CD4-positive, alpha-beta T cell (primary cell): ENCODE results near the gene PAIP2. TPM values are rescaled to one million over a fixed set of nuclear protein-coding genes. Genes with fewer than 3 reads are reported as not detected.

Experiments
- ATAC-seq: fragments of 200-7000 bp; cut with Tn5 transposase; one replicate; pipeline ENCODE4 v1.10.0; 2022; ENCODE audit warnings: mild to moderate bottlenecking; ENCODE audit not compliant: poor library complexity
- CTCF ChIA-PET: fragments of 350-600 bp; sonication (Branson Sonifier 250); formaldehyde crosslinking; loops from one replicate; lab custom pipeline; 2021; ENCODE audit warnings: antibody characterized with exemption, inconsistent platforms; lab: Charles Lee
- POLR2A ChIA-PET: fragments of 350-600 bp; sonication (Branson Sonifier 250); formaldehyde crosslinking; loops from one replicate; lab custom pipeline; 2021; ENCODE audit warnings: antibody characterized with exemption, inconsistent platforms; lab: Charles Lee
- DNase-seq, 14 experiments: peaks; one replicate each; pipeline ENCODE4 v3.0.0-alpha.2; 2013 to 2020; ENCODE audit warnings: mixed read lengths in 2 of 14
- H3K27ac ChIP-seq, 2 donors: one replicate each; pipeline versions ENCODE4 v1.5.1 to v1.7.0; 2013; ENCODE audit warnings: low read length in 2 of 2, low read depth in 1 of 2, mild to moderate bottlenecking in 1 of 2
- H3K27me3 ChIP-seq, 2 experiments: 1 replicate in 1 of 2; 2 replicates in 1 of 2; pipeline versions ENCODE4 v1.6.1 to v1.7.0; 2013; ENCODE audit warnings: low read length in 2 of 2, control low read depth in 1 of 2, mild to moderate bottlenecking in 1 of 2, moderate library complexity in 1 of 2; ENCODE audit not compliant: insufficient read depth in 2 of 2, control insufficient read depth in 1 of 2
- H3K36me3 ChIP-seq: one replicate; pipeline ENCODE4 v1.6.1; 2013; ENCODE audit warnings: low read length, control low read depth; ENCODE audit not compliant: insufficient read depth
- H3K4me1 ChIP-seq: one replicate; pipeline ENCODE4 v1.6.1; 2013; ENCODE audit warnings: low read length, control low read depth; ENCODE audit not compliant: insufficient read depth
- H3K4me3 ChIP-seq: one replicate; pipeline ENCODE4 v1.5.1; 2013; ENCODE audit warnings: mild to moderate bottlenecking, low read length, moderate library complexity
- H3K9me3 ChIP-seq, 2 experiments: 1 replicate in 1 of 2; 2 replicates in 1 of 2; pipeline versions ENCODE4 v1.6.1 to v1.7.0; 2013; ENCODE audit warnings: low read length in 2 of 2, mild to moderate bottlenecking in 2 of 2, control low read depth in 1 of 2, moderate library complexity in 1 of 2; ENCODE audit not compliant: control insufficient read depth in 1 of 2, insufficient read depth in 1 of 2
- H3K27ac Mint-ChIP-seq: one replicate; pipeline ENCODE4 v1.8.0; 2020; ENCODE audit warnings: mixed read lengths
- H3K27me3 Mint-ChIP-seq: one replicate; pipeline ENCODE4 v1.8.0; 2021; ENCODE audit warnings: mixed read lengths
- H3K36me3 Mint-ChIP-seq: one replicate; pipeline ENCODE4 v1.8.0; 2021; ENCODE audit warnings: low read depth, mixed read lengths
- H3K4me1 Mint-ChIP-seq: one replicate; pipeline ENCODE4 v1.8.0; 2021; ENCODE audit warnings: low read depth, mixed read lengths
- H3K4me3 Mint-ChIP-seq: one replicate; pipeline ENCODE4 v1.8.0; 2020; ENCODE audit warnings: mild to moderate bottlenecking, mixed read lengths
- H3K9me3 Mint-ChIP-seq: one replicate; pipeline ENCODE4 v1.8.0; 2020; ENCODE audit warnings: mixed read lengths
- CTCF ChIP-seq: fragments of 200-600 bp; IDR thresholded peaks from one replicate; pipeline ENCODE4 v1.8.0; 2022; ENCODE audit warnings: antibody characterized with exemption, mild to moderate bottlenecking
- intact Hi-C, 2 experiments: fragments of 100-400 bp; cut with DNase I in 1 of 2; cut with micrococcal nuclease in 1 of 2; formaldehyde crosslinking; loops; one replicate each; pipeline versions ENCODE4 v1.15.1 to v1.9.0; 2023 to 2025; cut with DNase I, micrococcal nuclease
- total RNA-seq, 174 experiments: library from RNA in 2 of 174; stranded (reverse) in 2 of 174; gene quantifications; one replicate each; pipeline ENCODE4 v1.2.3 and lab custom pipeline; 2021 to 2026

Gene PAIP2
- total RNA-seq, 2 experiments from 2014 or later = 151 to 156 TPM

- ATAC-seq (no peak), DNase-seq (no peak)
- ChIA-PET POLR2A (interaction anchor here (0.5 kb wide), 1 partner anchor 92 kb away, joined by 3 read pairs; no protein-coding TSS in a partner anchor), CTCF (no interaction called here)
- no peak for TF ChIP-seq CTCF
- Histone ChIP-seq H3K4me3 (no peak overlapping the region), H3K4me1 (peaks cover 23% of the 10 kb centered on the region), H3K27me3 (no peaks in the 10 kb centered on the region), H3K9me3 (peaks cover 0 to 5% of the 10 kb centered on the region in 2 experiments), H3K36me3 (no peaks in the 10 kb centered on the region), H3K27ac (no peak overlapping the region)
- Mint-ChIP-seq H3K27me3 (no peaks in the 10 kb centered on the region), H3K4me3 (no peak overlapping the region), H3K4me1 (peaks cover 27% of the 10 kb centered on the region), H3K27ac (no peak overlapping the region), H3K36me3 (no peaks in the 10 kb centered on the region), H3K9me3 (no peaks in the 10 kb centered on the region)
- intact Hi-C loops = no loop called here
Observed at GRCh38 chr5:139381837-139382761, 40.4 kb downstream of the PAIP2 start.

GRCh38 chr5:139382807-139383206, 41.2 kb downstream of the PAIP2 start:
- H3K36me3 ChIP-seq = no peaks in the 10 kb centered on the region

More at GRCh38 chr5:139382807-139383206, 41.2 kb downstream of the PAIP2 start:
- Mint-ChIP-seq H3K9me3 (no peaks in the 10 kb centered on the region), H3K4me3 (no peak overlapping the region), H3K27ac (no peak overlapping the region), H3K27me3 (no peaks in the 10 kb centered on the region), H3K4me1 (peaks cover 27% of the 10 kb centered on the region), H3K36me3 (no peaks in the 10 kb centered on the region)
- Histone ChIP-seq H3K27me3 (no peaks in the 10 kb centered on the region), H3K9me3 (peaks cover 0 to 4% of the 10 kb centered on the region in 2 experiments), H3K4me1 (peaks cover 23% of the 10 kb centered on the region), H3K4me3 (no peak overlapping the region), H3K27ac (no peak overlapping the region)
- intact Hi-C loops = no loop called here
- ChIA-PET POLR2A (no interaction called here), CTCF (no interaction called here)
- TF ChIP-seq CTCF = no peak
- DNase-seq (peak in 1 of 14 experiments; percentile 30), ATAC-seq (no peak)
